Measurements from ENCODE around the gene SORCS2.
A peak's percentile ranks its signal among the peaks of the same experiment; 100 is the strongest.

Gene SORCS2

GRCh38 chr4:7481227-7481626 is 288.9 kb downstream of the SORCS2 start:
- H3K4me1 ChIP-seq: no peaks in the 10 kb centered on the region; the same call in 1 of the 2 replicates
- no peak for DNase-seq
- H3K36me3 ChIP-seq: no peaks in the 10 kb centered on the region
- H3K27me3 ChIP-seq: no peaks in the 10 kb centered on the region
- H3K9me3 ChIP-seq: no peaks in the 10 kb centered on the region
- TF ChIP-seq CTCF (IDR thresholded peaks at IDR 0.05; ENCODE audit: low read depth, low read length): no peak
- H3K4me3 ChIP-seq (ENCODE audit: low read depth, low read length): no peak overlapping the region

DNA sequence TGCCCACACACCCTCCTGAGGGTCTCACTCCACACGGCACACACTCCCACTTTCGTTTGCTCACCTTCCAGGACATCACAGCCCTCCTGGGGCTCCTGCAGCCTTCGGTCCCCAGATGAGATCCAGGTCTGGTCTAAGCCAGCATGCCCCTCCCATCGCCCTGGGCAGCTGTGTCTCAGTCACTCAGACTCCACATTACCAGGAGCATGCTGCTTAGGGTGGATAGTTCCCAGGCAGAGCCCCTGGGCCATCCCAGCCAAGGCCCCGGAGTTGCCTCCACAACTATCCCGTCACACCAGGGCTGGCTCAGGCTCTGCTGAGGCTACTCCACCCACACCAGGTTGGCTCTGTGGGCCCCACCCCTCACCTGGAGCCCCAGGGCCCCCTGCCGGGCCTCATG is 292.8 kb downstream of the SORCS2 start:
- TF ChIP-seq CTCF (IDR thresholded peaks at IDR 0.05; ENCODE audit: low read depth, low read length): no peak
- Histone ChIP-seq H3K4me1 (peaks cover 4% of the 10 kb centered on the region), H3K4me3 (ENCODE audit: low read depth, low read length) (no peak overlapping the region), H3K9me3 (no peaks in the 10 kb centered on the region), H3K36me3 (no peaks in the 10 kb centered on the region), H3K27me3 (no peaks in the 10 kb centered on the region)
- DNase-seq: peak; percentile 46

DNA sequence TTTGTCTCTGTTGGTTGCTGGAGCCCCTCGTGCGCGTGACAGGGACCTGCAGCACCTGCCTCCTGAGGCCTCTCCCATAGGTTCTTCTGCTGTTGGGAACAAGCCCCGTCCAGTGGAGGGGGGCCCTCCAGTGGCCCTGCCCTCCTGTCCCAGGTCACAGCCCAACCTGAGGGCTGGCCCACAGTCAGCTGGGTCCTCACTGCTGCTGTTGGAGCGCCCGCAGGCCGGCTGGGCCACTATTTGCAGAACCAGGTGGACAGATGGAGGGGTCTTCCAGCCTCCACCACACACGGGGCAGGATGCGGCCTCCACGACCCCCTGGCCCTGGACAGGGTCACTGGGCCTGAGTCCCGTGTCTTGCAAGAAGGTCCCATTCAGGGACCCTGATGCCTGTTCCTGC is 293.8 kb downstream of the SORCS2 start:
- DNase-seq: no peak
- H3K4me3 ChIP-seq (ENCODE audit: low read depth, low read length): no peak overlapping the region
- no peaks in the 10 kb centered on the region for H3K36me3 ChIP-seq
- no peaks in the 10 kb centered on the region for H3K9me3 ChIP-seq
- peaks cover 4% of the 10 kb centered on the region for H3K4me1 ChIP-seq
- TF ChIP-seq CTCF (IDR thresholded peaks at IDR 0.05; ENCODE audit: low read depth, low read length): no peak
- no peaks in the 10 kb centered on the region for H3K27me3 ChIP-seq

GRCh38 chr4:7487502-7487901 is 295.2 kb downstream of the SORCS2 start:
- H3K27me3 ChIP-seq: no peaks in the 10 kb centered on the region
- DNase-seq: no peak
- TF ChIP-seq CTCF (IDR thresholded peaks at IDR 0.05; ENCODE audit: low read depth, low read length): no peak

DNA sequence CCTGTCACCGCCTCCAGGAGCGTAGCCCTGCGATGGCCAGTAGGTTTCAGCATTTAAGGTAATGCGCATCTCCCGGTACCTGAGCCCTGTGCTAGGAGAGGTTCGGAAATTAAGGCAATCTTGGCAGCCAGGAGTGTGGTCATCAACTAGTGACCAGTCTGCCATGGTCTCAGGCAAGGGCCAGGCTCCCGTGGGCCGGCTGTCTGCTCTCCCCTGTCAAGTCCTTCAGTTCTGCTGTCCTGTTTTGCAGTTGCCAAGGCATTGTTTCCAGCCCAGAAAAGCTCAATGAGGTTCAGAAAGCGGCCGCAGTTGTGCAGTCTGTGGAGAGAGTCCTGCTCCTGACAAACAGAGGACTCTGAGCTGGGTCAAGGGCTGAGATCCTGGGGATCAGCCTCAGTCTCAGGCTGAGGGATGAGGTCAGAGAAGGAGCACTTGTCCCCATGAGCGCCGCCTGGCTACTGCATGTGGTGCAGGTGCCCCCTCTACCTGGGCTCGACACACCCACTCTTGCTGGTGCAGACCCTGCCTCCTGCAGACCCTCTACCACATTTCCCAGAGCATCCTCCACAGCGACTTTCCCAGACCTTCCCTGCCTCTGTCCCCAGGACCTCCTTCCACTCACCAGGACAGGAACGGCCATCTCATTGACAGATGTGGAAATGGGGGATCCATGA is 295.8 kb downstream of the SORCS2 start:
- no peak for DNase-seq
- Histone ChIP-seq H3K4me1 (peaks cover 4% of the 10 kb centered on the region), H3K36me3 (no peaks in the 10 kb centered on the region), H3K27me3 (no peaks in the 10 kb centered on the region), H3K9me3 (no peaks in the 10 kb centered on the region), H3K4me3 (ENCODE audit: low read depth, low read length) (no peak overlapping the region)
- no peak for TF ChIP-seq CTCF (IDR thresholded peaks at IDR 0.05; ENCODE audit: low read depth, low read length)

More at GRCh38 chr4:7487502-7487901, 295.2 kb downstream of the SORCS2 start:
- H3K4me1 ChIP-seq: peaks cover 4% of the 10 kb centered on the region
- no peak overlapping the region for H3K4me3 ChIP-seq (ENCODE audit: low read depth, low read length)
- no peaks in the 10 kb centered on the region for H3K9me3 ChIP-seq
- H3K36me3 ChIP-seq: no peaks in the 10 kb centered on the region

DNA sequence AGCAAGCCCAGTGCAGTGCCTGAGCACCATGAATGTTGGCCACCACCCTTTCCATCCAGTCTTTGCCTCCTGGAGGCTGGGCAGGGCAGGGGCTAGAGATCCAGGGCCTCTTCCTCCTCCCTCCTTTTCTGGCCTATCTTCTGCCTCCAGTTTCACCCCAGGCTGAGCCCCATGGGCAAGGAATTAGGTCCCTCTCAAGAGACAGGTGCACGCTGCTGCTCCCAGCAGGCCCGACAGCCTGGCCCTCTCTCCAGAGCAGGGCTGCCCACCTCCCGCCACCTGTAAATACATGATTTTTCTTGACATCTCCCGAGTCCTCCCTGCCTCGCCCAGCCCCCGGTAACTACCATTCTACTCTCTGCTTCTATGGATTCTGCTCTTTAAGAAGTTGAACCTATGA is 299.6 kb downstream of the SORCS2 start:
- H3K4me1 ChIP-seq: no peaks in the 10 kb centered on the region; the same call in 1 of the 2 replicates
- no peaks in the 10 kb centered on the region for H3K27me3 ChIP-seq
- H3K9me3 ChIP-seq: no peaks in the 10 kb centered on the region
- no peak for TF ChIP-seq CTCF (IDR thresholded peaks at IDR 0.05; ENCODE audit: low read depth, low read length)
- no peak for DNase-seq
- no peaks in the 10 kb centered on the region for H3K36me3 ChIP-seq
- no peak overlapping the region for H3K4me3 ChIP-seq (ENCODE audit: low read depth, low read length)

Measured in BE2C (cell line).